Neuronal stem cell (in vitro differentiated cells): ENCODE data around the gene METTL25.

Experiments
- DNase-seq: peaks from one replicate; pipeline ENCODE4 v3.0.0-alpha.2; 2013; ENCODE audit warnings: low spot score
- H2AFZ ChIP-seq: one replicate; pipeline ENCODE4 v1.6.1; 2013; ENCODE audit warnings: mild to moderate bottlenecking, low read length, inconsistent platforms
- H2AK5ac ChIP-seq: 2 replicates; pipeline ENCODE4 v1.6.1; 2013; ENCODE audit warnings: low read depth, mild to moderate bottlenecking, inconsistent platforms, low read length, moderate library complexity, mixed read lengths
- H2BK120ac ChIP-seq: 2 replicates; pipeline ENCODE4 v1.6.1; 2013; ENCODE audit warnings: low read depth, mild to moderate bottlenecking, inconsistent platforms, low read length, moderate library complexity, mixed read lengths
- H2BK12ac ChIP-seq: one replicate; pipeline ENCODE4 v1.6.1; 2013; ENCODE audit warnings: low read length, inconsistent platforms
- H2BK15ac ChIP-seq: 2 replicates; pipeline ENCODE4 v1.6.1; 2013; ENCODE audit warnings: mild to moderate bottlenecking, low read length, inconsistent platforms, mixed read lengths
- H2BK5ac ChIP-seq: one replicate; pipeline ENCODE4 v1.6.1; 2013; ENCODE audit warnings: inconsistent platforms, mild to moderate bottlenecking, low read length, moderate library complexity
- H3K14ac ChIP-seq: one replicate; pipeline ENCODE4 v1.6.1; 2013; ENCODE audit warnings: low read length, inconsistent platforms
- H3K18ac ChIP-seq: 2 replicates; pipeline ENCODE4 v1.6.1; 2013; ENCODE audit warnings: low read length, inconsistent platforms
- H3K23ac ChIP-seq: 2 replicates; pipeline ENCODE4 v1.6.1; 2013; ENCODE audit warnings: low read depth, mild to moderate bottlenecking, mixed read lengths, low read length, inconsistent platforms; ENCODE audit not compliant: poor library complexity
- H3K27ac ChIP-seq: replicated peaks from 3 replicates; pipeline ENCODE4 v1.5.1; 2013; ENCODE audit warnings: low read length, inconsistent platforms
- H3K27me3 ChIP-seq, 3 experiments: 2 replicates each; pipeline ENCODE4 v1.6.1; 2013; ENCODE audit warnings: low read length in 3 of 3, mild to moderate bottlenecking in 2 of 3, inconsistent platforms in 1 of 3, low read depth in 1 of 3, mixed read lengths in 1 of 3, moderate library complexity in 1 of 3; ENCODE audit not compliant: control insufficient read depth in 3 of 3, insufficient read depth in 3 of 3
- H3K36me3 ChIP-seq, 2 donors: replicated peaks in 1 of 2; 2 replicates each; pipeline ENCODE4 v1.6.1; 2013; ENCODE audit warnings: low read length in 2 of 2; ENCODE audit not compliant: control insufficient read depth in 2 of 2, insufficient read depth in 2 of 2
- H3K4ac ChIP-seq: 2 replicates; pipeline ENCODE4 v1.6.1; 2013; ENCODE audit warnings: inconsistent platforms, mild to moderate bottlenecking, low read length, moderate library complexity
- H3K4me1 ChIP-seq, 2 donors: 1 replicate in 1 of 2; 2 replicates in 1 of 2; pipeline ENCODE4 v1.6.1; 2013; ENCODE audit warnings: low read length in 2 of 2, low read depth in 1 of 2; ENCODE audit not compliant: control insufficient read depth in 2 of 2, insufficient read depth in 1 of 2
- H3K4me2 ChIP-seq: one replicate; pipeline ENCODE4 v1.6.1; 2013; ENCODE audit warnings: mild to moderate bottlenecking, low read length, inconsistent platforms; ENCODE audit not compliant: insufficient read depth, poor library complexity, severe bottlenecking
- H3K4me3 ChIP-seq, 2 donors: 2 replicates each; pipeline ENCODE4 v1.5.1; 2013; ENCODE audit warnings: low read length in 2 of 2, mild to moderate bottlenecking in 2 of 2, inconsistent platforms in 1 of 2, moderate library complexity in 1 of 2
- H3K79me1 ChIP-seq: one replicate; pipeline ENCODE4 v1.6.1; 2013; ENCODE audit warnings: low read depth, mild to moderate bottlenecking, inconsistent platforms, low read length, moderate library complexity
- H3K9ac ChIP-seq: one replicate; pipeline ENCODE4 v1.6.1; 2013; ENCODE audit warnings: mild to moderate bottlenecking, low read depth, low read length, inconsistent platforms; ENCODE audit not compliant: poor library complexity
- H3K9me3 ChIP-seq, 2 donors: replicated peaks in 1 of 2; 2 replicates each; pipeline versions ENCODE3 to v1.6.1; 2013; ENCODE audit warnings: low read length in 2 of 2, mild to moderate bottlenecking in 2 of 2, inconsistent platforms in 1 of 2, low read depth in 1 of 2, mixed read lengths in 1 of 2, moderate library complexity in 1 of 2; ENCODE audit not compliant: control insufficient read depth in 2 of 2, insufficient read depth in 1 of 2
- H4K8ac ChIP-seq: one replicate; pipeline ENCODE4 v1.6.1; 2013; ENCODE audit warnings: low read depth, mild to moderate bottlenecking, inconsistent platforms, low read length, moderate library complexity
- H4K91ac ChIP-seq: one replicate; pipeline ENCODE4 v1.6.1; 2013; ENCODE audit warnings: low read length, low read depth, mild to moderate bottlenecking, inconsistent platforms; ENCODE audit not compliant: poor library complexity
- WGBS, 2 donors: extraction: QIAGEN DNeasy Blood & Tissue Kit; methylation state at CpG; one replicate each; pipeline ENCODE4 v1.1.7; 2013; ENCODE audit warnings: missing lambda C conversion rate in 2 of 2, mixed read lengths in 1 of 2; ENCODE audit not compliant: insufficient read length in 2 of 2, insufficient replicate concordance in 1 of 2; ENCODE audit errors: extremely low coverage in 2 of 2; 5-methylcytosine and 5-hydroxymethylcytosine counted together

METTL25 gene

GRCh38 chr12:82366197-82366596 lies 7.9 kb downstream of the METTL25 start:
- no peak overlapping the region for H3K4me3 ChIP-seq
- H3K23ac ChIP-seq = no peak overlapping the region
- no peak overlapping the region for H4K8ac ChIP-seq
- no peak overlapping the region for H4K91ac ChIP-seq
- no peak overlapping the region for H2AFZ ChIP-seq
- H3K36me3 ChIP-seq = no peaks in the 10 kb centered on the region
- H3K4ac ChIP-seq = no peak overlapping the region
- H3K14ac ChIP-seq = no peak overlapping the region
- no peaks in the 10 kb centered on the region for H3K4me1 ChIP-seq
- H3K79me1 ChIP-seq = peaks cover 7% of the 10 kb centered on the region
- H2BK5ac ChIP-seq = no peak overlapping the region
- no peak overlapping the region for H3K4me2 ChIP-seq
- H3K27me3 ChIP-seq = no peaks in the 10 kb centered on the region
- no peak overlapping the region for H3K18ac ChIP-seq
- H3K9me3 ChIP-seq = no peaks in the 10 kb centered on the region
- no peak overlapping the region for H3K27ac ChIP-seq
- no peak overlapping the region for H2BK12ac ChIP-seq
- no CpG with 5 or more reads among the region's 1 CpG for WGBS, 2 donors
- H2BK15ac ChIP-seq = no peak overlapping the region
- DNase-seq = no peak
- H3K9ac ChIP-seq = no peak overlapping the region
- H2BK120ac ChIP-seq = no peak overlapping the region
- H2AK5ac ChIP-seq = no peak overlapping the region

- no peak overlapping the region for H3K4ac ChIP-seq
- H3K23ac ChIP-seq = no peak overlapping the region
- DNase-seq = no peak
- H2BK15ac ChIP-seq = no peak overlapping the region
- H3K79me1 ChIP-seq = no peaks in the 10 kb centered on the region
- H3K27ac ChIP-seq = no peak overlapping the region
- H3K18ac ChIP-seq = no peak overlapping the region
- no peak overlapping the region for H2BK12ac ChIP-seq
- no peak overlapping the region for H3K4me3 ChIP-seq
- H4K8ac ChIP-seq = no peak overlapping the region
- no peak overlapping the region for H4K91ac ChIP-seq
- no peak overlapping the region for H3K9ac ChIP-seq
- no peak overlapping the region for H2AK5ac ChIP-seq
- no peak overlapping the region for H2BK120ac ChIP-seq
- H3K9me3 ChIP-seq = no peaks in the 10 kb centered on the region
- H3K36me3 ChIP-seq = no peaks in the 10 kb centered on the region
- H3K4me1 ChIP-seq = no peaks in the 10 kb centered on the region
- no peak overlapping the region for H2BK5ac ChIP-seq
- WGBS, 2 donors = no CpG with 5 or more reads among the region's 2 CpGs
- no peak overlapping the region for H2AFZ ChIP-seq
- H3K14ac ChIP-seq = no peak overlapping the region
- no peak overlapping the region for H3K4me2 ChIP-seq
- H3K27me3 ChIP-seq = no peaks in the 10 kb centered on the region
These were observed 16.9 kb downstream of the METTL25 start for GRCh38 chr12:82375201-82375600.

- Histone ChIP-seq H2AK5ac (no peak overlapping the region), H4K91ac (no peak overlapping the region), H3K79me1 (no peaks in the 10 kb centered on the region), H2BK15ac (no peak overlapping the region), H4K8ac (no peak overlapping the region), H3K36me3 (no peaks in the 10 kb centered on the region), H3K9me3 (no peaks in the 10 kb centered on the region), H3K4me3 (no peak overlapping the region), H2BK5ac (no peak overlapping the region), H3K23ac (no peak overlapping the region), H3K27ac (no peak overlapping the region), H3K18ac (no peak overlapping the region), H3K9ac (no peak overlapping the region), H2BK120ac (no peak overlapping the region), H3K4ac (no peak overlapping the region), H2AFZ (no peak overlapping the region), H3K14ac (no peak overlapping the region), H3K4me2 (no peak overlapping the region), H3K4me1 (no peaks in the 10 kb centered on the region), H2BK12ac (no peak overlapping the region), H3K27me3 (no peaks in the 10 kb centered on the region)
- no peak for DNase-seq
These were observed 20.7 kb downstream of the METTL25 start for GRCh38 chr12:82378997-82379396.

- no peak overlapping the region for H3K9ac ChIP-seq
- H2AFZ ChIP-seq = no peak overlapping the region
- no peak overlapping the region for H3K4ac ChIP-seq
- no peaks in the 10 kb centered on the region for H3K36me3 ChIP-seq
- no CpG with 5 or more reads among the region's 2 CpGs for WGBS, 2 donors
- H3K4me2 ChIP-seq = no peak overlapping the region
- H2BK15ac ChIP-seq = no peak overlapping the region
- no peak for DNase-seq
- no peak overlapping the region for H3K18ac ChIP-seq
- H3K79me1 ChIP-seq = no peaks in the 10 kb centered on the region
- no peak overlapping the region for H3K23ac ChIP-seq
- no peak overlapping the region for H3K27ac ChIP-seq
- H3K4me3 ChIP-seq = no peak overlapping the region
- H2BK12ac ChIP-seq = no peak overlapping the region
- H3K9me3 ChIP-seq = no peaks in the 10 kb centered on the region
- H2AK5ac ChIP-seq = no peak overlapping the region
- no peak overlapping the region for H3K14ac ChIP-seq
- no peak overlapping the region for H2BK120ac ChIP-seq
- H3K4me1 ChIP-seq = no peaks in the 10 kb centered on the region
- no peak overlapping the region for H4K91ac ChIP-seq
- no peak overlapping the region for H2BK5ac ChIP-seq
- no peaks in the 10 kb centered on the region for H3K27me3 ChIP-seq
- no peak overlapping the region for H4K8ac ChIP-seq
These were observed 25.7 kb downstream of the METTL25 start for GRCh38 chr12:82383930-82384552.
